DOHH2 (cell line): Measurements from ENCODE around the gene OR2S2.

Experiments
- EZH2phosphoT487 ChIP-seq: fragments of 200-600 bp; sonication (generic); IDR thresholded peaks from 2 replicates; pipeline ENCODE4 v1.6.1; 2017; ENCODE audit warnings: borderline replicate concordance, mild to moderate bottlenecking, antibody characterized with exemption, low read length, moderate library complexity, mixed read lengths
- TF ChIP-seq, protein P1 (sequence below): fragments of 200-600 bp; sonication (generic); IDR thresholded peaks from one replicate; pipeline ENCODE4 v1.5.1; 2014; ENCODE audit warnings: antibody characterized with exemption, mild to moderate bottlenecking, low read depth, low read length; ENCODE audit not compliant: poor library complexity, severe bottlenecking

DNA sequence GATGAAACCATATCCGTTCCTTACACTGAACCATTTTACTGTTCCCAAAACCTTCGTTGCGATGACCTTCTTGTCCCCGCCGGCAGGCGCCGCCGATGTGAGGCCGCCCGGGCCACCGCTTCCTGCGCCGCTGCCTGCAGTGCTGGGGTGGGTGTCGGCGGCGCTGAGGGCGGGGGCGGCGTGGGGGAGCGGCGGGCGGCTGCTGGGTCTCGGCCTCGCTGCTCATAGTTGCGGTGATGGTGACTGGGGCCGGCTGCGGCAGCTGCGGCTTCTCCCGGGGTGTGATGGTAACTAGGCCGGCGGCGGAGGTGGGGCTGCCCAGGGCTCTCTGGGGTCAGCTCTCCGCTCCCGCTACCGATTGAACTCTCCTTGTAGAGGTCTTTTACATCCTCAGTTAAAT is 14.1 kb upstream of the OR2S2 start:
- TF ChIP-seq, protein P1, sequence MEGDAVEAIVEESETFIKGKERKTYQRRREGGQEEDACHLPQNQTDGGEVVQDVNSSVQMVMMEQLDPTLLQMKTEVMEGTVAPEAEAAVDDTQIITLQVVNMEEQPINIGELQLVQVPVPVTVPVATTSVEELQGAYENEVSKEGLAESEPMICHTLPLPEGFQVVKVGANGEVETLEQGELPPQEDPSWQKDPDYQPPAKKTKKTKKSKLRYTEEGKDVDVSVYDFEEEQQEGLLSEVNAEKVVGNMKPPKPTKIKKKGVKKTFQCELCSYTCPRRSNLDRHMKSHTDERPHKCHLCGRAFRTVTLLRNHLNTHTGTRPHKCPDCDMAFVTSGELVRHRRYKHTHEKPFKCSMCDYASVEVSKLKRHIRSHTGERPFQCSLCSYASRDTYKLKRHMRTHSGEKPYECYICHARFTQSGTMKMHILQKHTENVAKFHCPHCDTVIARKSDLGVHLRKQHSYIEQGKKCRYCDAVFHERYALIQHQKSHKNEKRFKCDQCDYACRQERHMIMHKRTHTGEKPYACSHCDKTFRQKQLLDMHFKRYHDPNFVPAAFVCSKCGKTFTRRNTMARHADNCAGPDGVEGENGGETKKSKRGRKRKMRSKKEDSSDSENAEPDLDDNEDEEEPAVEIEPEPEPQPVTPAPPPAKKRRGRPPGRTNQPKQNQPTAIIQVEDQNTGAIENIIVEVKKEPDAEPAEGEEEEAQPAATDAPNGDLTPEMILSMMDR, result no peak
- no peak for TF ChIP-seq EZH2phosphoT487
